Progenitor cell of endocrine pancreas (in vitro differentiated cells): ENCODE results near the gene UPB1. TPM values are rescaled to one million over a fixed set of nuclear protein-coding genes. Genes with fewer than 3 reads are reported as not detected.

Experiments used
- DNase-seq: peaks from one replicate; pipeline ENCODE4 v3.0.0; 2021; ENCODE audit warnings: low spot score; ENCODE audit not compliant: unreplicated experiment
- H3K27ac Mint-ChIP-seq: 2 replicates; pipeline ENCODE4 v1.8.0; 2021; ENCODE audit warnings: mild to moderate bottlenecking, moderate library complexity, mixed read lengths
- H3K27me3 Mint-ChIP-seq: 2 replicates; pipeline ENCODE4 v1.8.0; 2021; ENCODE audit warnings: mixed read lengths
- H3K36me3 Mint-ChIP-seq: 2 replicates; pipeline ENCODE4 v1.8.0; 2022; ENCODE audit warnings: mixed read lengths; ENCODE audit not compliant: insufficient read depth
- H3K4me1 Mint-ChIP-seq: 2 replicates; pipeline ENCODE4 v1.8.0; 2021; ENCODE audit warnings: low read depth, mixed read lengths
- H3K4me3 Mint-ChIP-seq: 2 replicates; pipeline ENCODE4 v1.8.0; 2021; ENCODE audit warnings: low read depth, mild to moderate bottlenecking, moderate library complexity, mixed read lengths
- H3K9me3 Mint-ChIP-seq: 2 replicates; pipeline ENCODE4 v1.8.0; 2021; ENCODE audit warnings: low read depth, mixed read lengths
- CTCF ChIP-seq: fragments of 200-600 bp; sonication (generic); IDR thresholded peaks from one replicate; pipeline ENCODE4 v1.5.0; 2021; ENCODE audit warnings: antibody characterized with exemption, mild to moderate bottlenecking; ENCODE audit not compliant: unreplicated experiment
- total RNA-seq: library from RNA; stranded (reverse); gene quantifications from 2 replicates; pipeline ENCODE4 v1.2.1, GENCODE V29; 2021

UPB1 gene
- total RNA-seq, 1 donor from 2014 or later = 0.50 TPM

- TF ChIP-seq CTCF = no peak
- no peak overlapping the region for H3K27ac Mint-ChIP-seq
- no peak overlapping the region for H3K4me3 Mint-ChIP-seq
- DNase-seq = no peak
- no peaks in the 10 kb centered on the region for H3K9me3 Mint-ChIP-seq
- no peaks in the 10 kb centered on the region for H3K36me3 Mint-ChIP-seq
- H3K27me3 Mint-ChIP-seq = peaks cover 5% of the 10 kb centered on the region
- peaks cover 45% of the 10 kb centered on the region for H3K4me1 Mint-ChIP-seq
Measured at GRCh38 chr22:24514241-24515026, 19.3 kb downstream of the UPB1 start.

- Mint-ChIP-seq H3K4me3 (no peak overlapping the region), H3K36me3 (no peaks in the 10 kb centered on the region), H3K9me3 (no peaks in the 10 kb centered on the region), H3K4me1 (peaks cover 45% of the 10 kb centered on the region), H3K27me3 (peaks cover 5% of the 10 kb centered on the region), H3K27ac (no peak overlapping the region)
- DNase-seq = no peak
- no peak for TF ChIP-seq CTCF
Measured at GRCh38 chr22:24515027-24515338, 19.9 kb downstream of the UPB1 start.

- TF ChIP-seq CTCF = no peak
- Mint-ChIP-seq H3K4me3 (no peak overlapping the region), H3K27me3 (peaks cover 9% of the 10 kb centered on the region), H3K36me3 (no peaks in the 10 kb centered on the region), H3K9me3 (no peaks in the 10 kb centered on the region), H3K27ac (no peak overlapping the region), H3K4me1 (peaks cover 40% of the 10 kb centered on the region)
- no peak for DNase-seq
Measured at GRCh38 chr22:24516301-24516737, 21.2 kb downstream of the UPB1 start.

GRCh38 chr22:24517446-24517845 is 22.3 kb downstream of the UPB1 start:
- DNase-seq = no peak
- Mint-ChIP-seq H3K9me3 (no peaks in the 10 kb centered on the region), H3K4me1 (peaks cover 38% of the 10 kb centered on the region), H3K27me3 (peaks cover 9% of the 10 kb centered on the region), H3K36me3 (no peaks in the 10 kb centered on the region), H3K4me3 (no peak overlapping the region), H3K27ac (peak overlapping the region; percentile 52)
- no peak for TF ChIP-seq CTCF

GRCh38 chr22:24518228-24518627 is 23.1 kb downstream of the UPB1 start:
- no peak for DNase-seq
- Mint-ChIP-seq H3K27me3 (peaks cover 9% of the 10 kb centered on the region), H3K4me3 (no peak overlapping the region), H3K4me1 (peaks cover 33% of the 10 kb centered on the region), H3K27ac (no peak overlapping the region), H3K9me3 (no peaks in the 10 kb centered on the region), H3K36me3 (no peaks in the 10 kb centered on the region)
- TF ChIP-seq CTCF = no peak
